M059J (cell line): Measurements from ENCODE around the gene ZNF497. TPM values are rescaled to one million over a fixed set of nuclear protein-coding genes. Genes with fewer than 3 reads are reported as not detected.
A peak's percentile ranks its signal among the peaks of the same experiment; 100 is the strongest.
"Not testable (repeated sequence)": the region's sequence is repeated elsewhere in the genome, so short reads cannot be mapped to it uniquely, and the experiment has no call there.

Experiments
- DNase-seq: peaks from one replicate; pipeline ENCODE4 v3.0.0-alpha.2; 2012; ENCODE audit warnings: low read depth
- total RNA-seq: library from RNA; depleted of rRNA; stranded (reverse); fragments of >200 nt; shearing (Covaris generic); gene quantifications from 2 replicates; pipeline ENCODE4 v1.2.3, GENCODE V29; 2014

Gene ZNF497
- total RNA-seq, 1 experiment from 2014 or later: 1.5 TPM

GRCh38 chr19:58348080-58348479 lies 14.5 kb downstream of the ZNF497 start:
- not testable (repeated sequence) for DNase-seq

GRCh38 chr19:58346961-58347929 lies 15.3 kb downstream of the ZNF497 start:
- DNase-seq: peak; percentile 71

GRCh38 chr19:58345558-58345957 lies 17.0 kb downstream of the ZNF497 start:
- no peak for DNase-seq

GRCh38 chr19:58338825-58339558 lies 23.6 kb downstream of the ZNF497 start:
- DNase-seq: peak; percentile 33

GRCh38 chr19:58338336-58338735 lies 24.2 kb downstream of the ZNF497 start:
- no peak for DNase-seq

GRCh38 chr19:58336820-58337219 lies 25.7 kb downstream of the ZNF497 start:
- DNase-seq: no peak

GRCh38 chr19:58336216-58336615 lies 26.3 kb downstream of the ZNF497 start:
- no peak for DNase-seq

- DNase-seq: no peak
These were observed 26.9 kb downstream of the ZNF497 start for GRCh38 chr19:58335630-58336029.

- DNase-seq: no peak
These were observed 27.8 kb downstream of the ZNF497 start for GRCh38 chr19:58334691-58335249.

- no peak for DNase-seq
These were observed 29.9 kb downstream of the ZNF497 start for GRCh38 chr19:58332697-58333096.

GRCh38 chr19:58330458-58330857 lies 32.1 kb downstream of the ZNF497 start:
- peak; percentile 71 for DNase-seq

- DNase-seq: no peak
These were observed 33.6 kb downstream of the ZNF497 start for GRCh38 chr19:58328999-58329398.

- DNase-seq: peak; percentile 98
These were observed 35.4 kb downstream of the ZNF497 start, which contains the start of gene ZSCAN22 for GRCh38 chr19:58326914-58327726. Gene ZSCAN22, plus strand, starts transcription at chr19:58326994. Its CDS starts 7,809 bp downstream, at chr19:58334803.

GRCh38 chr19:58326501-58326913 lies 36.0 kb downstream of the ZNF497 start:
- DNase-seq: no peak

GRCh38 chr19:58325311-58326022 lies 37.1 kb downstream of the ZNF497 start:
- DNase-seq: peak; percentile 28

- no peak for DNase-seq
These were observed 43.3 kb downstream of the ZNF497 start for GRCh38 chr19:58319241-58319640.

GRCh38 chr19:58318297-58318696 lies 44.3 kb downstream of the ZNF497 start:
- no peak for DNase-seq

- peak; percentile 46 for DNase-seq
These were observed 45.0 kb downstream of the ZNF497 start for GRCh38 chr19:58317476-58318072.

GRCh38 chr19:58315580-58315979 lies 47.0 kb downstream of the ZNF497 start:
- no peak for DNase-seq

GRCh38 chr19:58311345-58311865 lies 51.1 kb downstream of the ZNF497 start:
- DNase-seq: no peak
